ENCODE data around the gene ZNF547. TPM values are rescaled to one million over a fixed set of nuclear protein-coding genes. Genes with fewer than 3 reads are reported as not detected.
A peak's percentile ranks its signal among the peaks of the same experiment; 100 is the strongest.

ZNF547 gene
- total RNA-seq, 1 donor from 2014 or later, result 4.8 TPM

DNA sequence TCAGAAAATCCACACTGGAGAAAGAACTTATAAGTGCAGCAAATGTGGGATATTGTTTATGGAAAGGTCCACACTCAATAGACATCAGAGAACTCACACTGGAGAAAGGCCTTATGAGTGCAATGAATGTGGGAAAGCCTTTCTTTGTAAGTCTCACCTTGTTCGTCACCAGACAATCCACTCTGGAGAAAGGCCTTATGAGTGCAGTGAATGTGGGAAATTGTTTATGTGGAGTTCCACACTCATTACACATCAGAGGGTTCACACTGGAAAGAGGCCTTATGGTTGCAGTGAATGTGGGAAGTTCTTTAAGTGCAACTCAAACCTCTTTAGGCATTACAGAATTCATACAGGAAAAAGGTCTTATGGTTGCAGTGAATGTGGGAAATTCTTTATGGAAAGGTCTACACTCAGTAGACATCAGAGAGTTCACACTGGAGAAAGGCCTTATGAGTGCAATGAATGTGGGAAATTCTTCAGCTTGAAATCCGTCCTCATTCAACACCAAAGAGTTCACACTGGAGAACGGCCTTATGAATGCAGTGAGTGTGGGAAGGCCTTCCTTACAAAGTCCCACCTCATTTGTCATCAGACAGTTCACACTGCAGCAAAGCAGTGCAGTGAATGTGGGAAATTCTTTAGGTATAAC is 14.3 kb downstream of the ZNF547 start:
- DNase-seq (ENCODE audit: low spot score), result no peak
- Mint-ChIP-seq H3K36me3 (ENCODE audit: low read depth, unreplicated experiment) (peaks cover 71% of the 10 kb centered on the region), H3K9me3 (ENCODE audit: unreplicated experiment) (peaks cover 9% of the 10 kb centered on the region), H3K4me3 (ENCODE audit: unreplicated experiment) (peak overlapping the region; percentile 86), H3K4me1 (ENCODE audit: unreplicated experiment) (no peaks in the 10 kb centered on the region), H3K27ac (ENCODE audit: unreplicated experiment) (no peak overlapping the region), H3K27me3 (ENCODE audit: unreplicated experiment) (peaks cover 3% of the 10 kb centered on the region)
- TF ChIP-seq, protein P1, sequence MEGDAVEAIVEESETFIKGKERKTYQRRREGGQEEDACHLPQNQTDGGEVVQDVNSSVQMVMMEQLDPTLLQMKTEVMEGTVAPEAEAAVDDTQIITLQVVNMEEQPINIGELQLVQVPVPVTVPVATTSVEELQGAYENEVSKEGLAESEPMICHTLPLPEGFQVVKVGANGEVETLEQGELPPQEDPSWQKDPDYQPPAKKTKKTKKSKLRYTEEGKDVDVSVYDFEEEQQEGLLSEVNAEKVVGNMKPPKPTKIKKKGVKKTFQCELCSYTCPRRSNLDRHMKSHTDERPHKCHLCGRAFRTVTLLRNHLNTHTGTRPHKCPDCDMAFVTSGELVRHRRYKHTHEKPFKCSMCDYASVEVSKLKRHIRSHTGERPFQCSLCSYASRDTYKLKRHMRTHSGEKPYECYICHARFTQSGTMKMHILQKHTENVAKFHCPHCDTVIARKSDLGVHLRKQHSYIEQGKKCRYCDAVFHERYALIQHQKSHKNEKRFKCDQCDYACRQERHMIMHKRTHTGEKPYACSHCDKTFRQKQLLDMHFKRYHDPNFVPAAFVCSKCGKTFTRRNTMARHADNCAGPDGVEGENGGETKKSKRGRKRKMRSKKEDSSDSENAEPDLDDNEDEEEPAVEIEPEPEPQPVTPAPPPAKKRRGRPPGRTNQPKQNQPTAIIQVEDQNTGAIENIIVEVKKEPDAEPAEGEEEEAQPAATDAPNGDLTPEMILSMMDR (IDR thresholded peaks at IDR 0.05; ENCODE audit: unreplicated experiment), result no peak

DNA sequence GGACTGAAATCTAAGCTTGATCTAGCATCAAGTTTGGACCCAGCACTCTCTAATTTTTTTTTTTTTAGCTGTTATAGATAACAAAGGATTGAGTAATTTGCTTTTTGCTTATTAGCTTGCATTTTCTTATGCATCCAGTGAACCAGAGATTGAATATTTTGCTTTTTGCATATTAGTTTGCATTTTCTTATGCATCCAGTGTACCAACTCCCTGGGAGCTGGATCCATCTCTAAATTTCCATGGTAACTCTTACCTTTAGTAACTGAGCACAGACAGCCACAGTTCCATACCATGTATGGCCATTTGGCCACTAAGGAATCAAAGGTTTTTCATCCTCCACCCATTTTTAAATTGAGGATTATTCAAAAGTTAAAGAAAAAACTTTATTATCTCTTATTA is 17.6 kb downstream of the ZNF547 start:
- TF ChIP-seq, protein P1 (IDR thresholded peaks at IDR 0.05; ENCODE audit: unreplicated experiment), result no peak
- peaks cover 39% of the 10 kb centered on the region for H3K36me3 Mint-ChIP-seq (ENCODE audit: low read depth, unreplicated experiment)

DNA sequence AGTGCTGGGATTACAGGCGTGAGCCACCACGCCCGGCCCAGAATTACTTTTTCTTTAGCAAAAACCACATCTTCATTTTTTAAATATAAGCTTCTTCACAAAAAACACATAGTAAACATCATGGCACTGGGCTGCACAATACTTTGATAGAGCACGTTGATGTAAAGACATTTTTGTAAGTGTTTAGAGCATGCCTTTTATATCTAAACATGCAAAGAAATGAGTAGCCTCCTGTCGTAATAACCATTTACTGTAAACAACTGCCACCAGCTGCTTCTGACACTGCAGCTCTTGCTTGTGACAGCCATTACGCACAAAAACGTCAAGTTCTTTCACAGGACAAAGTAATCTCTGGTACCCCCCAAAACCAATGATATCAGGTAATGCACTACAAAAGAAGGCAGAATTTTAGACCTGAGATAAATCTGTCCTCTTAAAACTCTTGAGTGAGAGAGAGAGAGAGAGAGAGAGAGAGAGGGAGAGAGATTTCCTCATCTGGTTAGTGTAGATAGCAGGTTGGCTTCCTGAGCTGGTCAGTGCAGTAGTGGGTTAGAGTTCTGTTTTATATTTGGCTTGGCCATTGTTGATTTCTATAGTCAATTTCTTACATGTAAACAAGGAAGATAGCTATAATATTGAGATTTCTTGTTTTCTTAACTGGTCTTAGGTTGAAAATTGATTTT is 19.6 kb downstream of the ZNF547 start:
- Mint-ChIP-seq H3K4me1 (ENCODE audit: unreplicated experiment) (no peaks in the 10 kb centered on the region), H3K36me3 (ENCODE audit: low read depth, unreplicated experiment) (peaks cover 19% of the 10 kb centered on the region), H3K9me3 (ENCODE audit: unreplicated experiment) (no peaks in the 10 kb centered on the region), H3K27me3 (ENCODE audit: unreplicated experiment) (peaks cover 2% of the 10 kb centered on the region), H3K4me3 (ENCODE audit: unreplicated experiment) (no peak overlapping the region), H3K27ac (ENCODE audit: unreplicated experiment) (no peak overlapping the region)
- TF ChIP-seq, protein P1 (IDR thresholded peaks at IDR 0.05; ENCODE audit: unreplicated experiment), result no peak
- no peak for DNase-seq (ENCODE audit: low spot score)

More for the DNA sequence above, 17.6 kb downstream of the ZNF547 start:
- no peak for DNase-seq (ENCODE audit: low spot score)
- H3K9me3 Mint-ChIP-seq (ENCODE audit: unreplicated experiment), result no peaks in the 10 kb centered on the region
- H3K4me3 Mint-ChIP-seq (ENCODE audit: unreplicated experiment), result no peak overlapping the region
- H3K4me1 Mint-ChIP-seq (ENCODE audit: unreplicated experiment), result no peaks in the 10 kb centered on the region
- H3K27me3 Mint-ChIP-seq (ENCODE audit: unreplicated experiment), result peaks cover 3% of the 10 kb centered on the region
- no peak overlapping the region for H3K27ac Mint-ChIP-seq (ENCODE audit: unreplicated experiment)

- peak overlapping the region; percentile 96 for H3K4me3 Mint-ChIP-seq (ENCODE audit: unreplicated experiment)
- peaks cover 6% of the 10 kb centered on the region for H3K36me3 Mint-ChIP-seq (ENCODE audit: low read depth, unreplicated experiment)
- H3K4me1 Mint-ChIP-seq (ENCODE audit: unreplicated experiment), result peaks cover 11% of the 10 kb centered on the region
- TF ChIP-seq, protein P1 (IDR thresholded peaks at IDR 0.05; ENCODE audit: unreplicated experiment), result no peak
- no peaks in the 10 kb centered on the region for H3K9me3 Mint-ChIP-seq (ENCODE audit: unreplicated experiment)
- no peak for DNase-seq (ENCODE audit: low spot score)
- peak overlapping the region; percentile 94 for H3K27ac Mint-ChIP-seq (ENCODE audit: unreplicated experiment)
- H3K27me3 Mint-ChIP-seq (ENCODE audit: unreplicated experiment), result peaks cover 6% of the 10 kb centered on the region
Measured at GRCh38 chr19:57389194-57389729, 25.9 kb downstream of the ZNF547 start.

All from endothelial cell (in vitro differentiated cells).